T-helper 2 cell (primary cell): Measurements from ENCODE around the gene GPRIN3.
A peak's percentile ranks its signal among the peaks of the same experiment; 100 is the strongest.
"Not testable (repeated sequence)": the region's sequence is repeated elsewhere in the genome, so short reads cannot be mapped to it uniquely, and the experiment has no call there.

Source experiments
- DNase-seq, 5 experiments: peaks; one replicate each; pipeline versions ENCODE4 v3.0.0 to v3.0.0-alpha.2; 2012 to 2022

The GPRIN3 gene

DNA sequence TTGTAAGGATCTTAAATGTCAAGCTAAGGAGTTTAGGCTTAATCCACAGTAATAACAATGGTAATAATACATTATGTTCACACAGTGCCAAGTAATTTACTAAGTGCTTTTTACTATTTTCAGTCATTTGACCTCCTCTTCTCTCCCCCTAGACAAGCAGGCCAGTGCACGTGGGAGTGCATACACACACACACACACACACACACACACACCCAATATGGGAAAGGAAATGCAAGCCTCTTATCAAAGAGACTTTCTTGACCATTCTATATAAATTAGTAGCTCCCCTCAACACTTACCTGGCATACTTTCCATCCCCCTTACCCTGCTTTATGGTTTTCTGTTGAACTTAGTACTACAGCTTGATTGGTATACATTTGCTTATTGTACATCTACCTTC is 3.8 kb upstream of the GPRIN3 start:
- DNase-seq = no peak

DNA sequence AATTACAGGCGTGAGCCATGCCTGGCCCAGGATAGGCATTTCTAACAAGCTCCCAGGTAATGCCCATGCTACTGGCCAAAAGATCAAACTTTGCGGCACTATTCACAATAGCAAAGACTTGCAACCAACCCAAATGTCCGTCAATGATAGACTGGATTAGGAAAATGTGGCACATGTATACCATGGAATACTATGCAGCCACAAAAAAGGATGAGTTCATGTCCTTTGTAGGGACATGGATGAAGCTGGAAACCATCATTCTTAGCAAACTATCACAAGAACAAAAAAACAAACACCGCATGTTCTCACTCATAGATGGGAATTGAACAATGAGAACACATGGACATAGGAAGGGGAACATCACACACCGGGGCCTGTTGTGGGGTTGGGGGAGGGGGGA is 1.6 kb upstream of the GPRIN3 start:
- not testable (repeated sequence) for DNase-seq

DNA sequence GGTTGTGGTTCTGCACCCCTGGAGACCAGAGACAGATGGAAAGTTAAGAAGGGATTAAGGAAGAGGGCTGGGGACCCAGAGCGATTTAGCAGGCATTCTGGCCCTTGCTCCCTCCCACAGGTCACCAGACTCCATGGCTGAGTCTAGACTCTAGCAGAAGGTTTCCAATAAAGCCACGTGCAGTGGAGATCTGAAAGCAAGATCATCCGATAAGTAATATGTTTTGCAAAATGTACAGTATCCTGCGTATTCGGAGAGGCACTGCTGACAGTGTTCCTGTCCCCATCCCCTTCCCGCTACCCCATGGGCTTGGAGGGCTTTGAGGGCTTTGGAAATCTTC is 531 bp upstream of the GPRIN3 start:
- peak in 1 of 5 experiments; percentile 63 for DNase-seq

DNA sequence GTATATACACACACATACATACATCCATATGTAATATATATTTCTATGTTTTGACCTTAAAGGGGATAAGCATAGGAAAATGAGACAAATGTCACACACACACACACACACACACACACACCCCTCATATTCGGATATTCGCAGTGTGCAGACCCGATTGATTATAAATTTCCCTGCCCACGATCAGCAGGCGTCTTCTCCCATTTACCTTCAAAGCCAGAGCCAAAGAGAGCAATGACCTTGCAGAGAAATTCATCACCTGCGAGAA is 488 bp downstream of the GPRIN3 start:
- no peak for DNase-seq

DNA sequence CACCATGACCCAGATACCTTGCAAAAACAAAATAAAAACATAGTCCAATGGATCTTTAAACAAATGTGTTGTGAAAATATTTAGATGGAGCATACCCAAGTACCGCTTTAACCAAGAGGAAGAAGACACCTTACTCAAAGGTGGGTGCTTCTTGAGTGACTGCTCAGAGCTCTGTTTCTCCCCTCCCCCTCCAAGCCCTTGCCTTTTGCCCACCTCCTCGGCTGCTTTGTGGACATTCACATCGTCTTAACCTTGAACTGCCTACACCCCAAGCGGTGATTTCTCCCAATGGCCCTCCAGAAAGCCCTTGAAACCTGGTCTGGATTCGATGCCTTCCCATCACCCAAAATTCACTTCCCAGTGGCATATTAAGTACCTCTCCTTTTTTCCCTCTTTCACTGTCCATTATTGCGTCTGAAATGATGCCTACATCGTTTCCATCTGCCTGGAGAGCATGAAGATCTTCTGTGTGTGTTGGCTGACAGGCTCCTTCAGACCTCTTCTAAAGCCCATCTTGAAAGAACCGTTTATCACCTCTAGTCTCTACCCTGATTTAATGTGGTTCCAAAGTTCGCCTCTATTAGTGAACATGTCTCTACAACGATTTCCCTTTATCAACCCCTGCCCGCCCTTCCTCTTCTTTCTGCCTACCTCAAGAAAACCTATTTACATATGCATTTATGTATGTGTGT is 968 bp downstream of the GPRIN3 start:
- DNase-seq = peak in 1 of 5 experiments; percentile 81

DNA sequence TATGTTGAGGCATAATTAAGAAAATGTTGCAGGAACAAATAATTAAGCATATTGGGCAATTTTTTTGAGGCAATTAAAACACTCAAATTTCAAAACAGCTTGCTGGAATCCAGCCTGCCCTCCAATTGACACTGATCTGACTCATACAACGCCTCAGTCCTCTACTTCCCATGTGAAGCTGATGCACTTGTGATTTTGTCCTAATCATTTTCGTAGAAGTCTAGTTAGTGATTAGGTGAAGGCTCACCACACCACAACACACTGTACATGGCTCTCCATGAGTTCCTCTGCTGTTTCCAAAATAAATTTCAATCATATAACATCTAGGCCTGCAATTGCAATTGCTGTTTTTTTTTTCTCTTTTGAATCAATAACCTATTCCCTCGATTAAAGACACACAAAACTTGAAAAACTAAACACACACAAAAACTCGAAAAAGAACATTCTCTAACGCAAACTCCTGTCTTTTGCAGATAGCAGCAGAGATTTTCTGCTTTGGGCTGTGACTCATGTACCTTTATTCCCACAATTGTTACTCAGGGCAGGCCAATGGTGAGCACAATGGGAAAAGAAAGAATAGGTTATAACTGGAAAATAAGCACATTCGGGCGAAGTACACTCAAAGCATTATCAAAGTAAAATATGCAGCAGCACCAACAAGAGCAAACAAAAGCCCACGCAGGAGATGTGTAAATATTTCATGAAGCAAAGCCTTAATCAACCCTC is 1.7 kb downstream of the GPRIN3 start:
- DNase-seq = peak in 1 of 5 experiments; percentile 87

DNA sequence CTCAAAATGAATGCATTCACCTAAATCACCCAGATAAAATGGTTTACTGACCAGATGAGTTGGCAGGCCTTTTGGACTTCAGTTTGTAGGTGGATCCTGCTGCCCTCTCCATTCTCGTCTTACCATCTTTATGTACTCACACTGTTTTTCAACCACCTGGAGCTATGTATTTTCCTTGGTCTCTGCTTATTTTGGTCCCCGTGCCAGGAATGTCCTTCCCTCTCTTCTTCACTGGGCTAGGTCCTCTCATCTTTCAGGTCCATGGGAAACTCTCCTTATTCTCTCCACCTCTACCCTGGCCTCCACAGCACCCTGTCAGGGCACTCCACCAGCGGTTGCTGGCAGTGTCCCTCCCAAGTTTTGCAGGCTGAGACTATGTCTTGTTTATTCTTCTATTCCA is 2.6 kb downstream of the GPRIN3 start:
- no peak for DNase-seq

DNA sequence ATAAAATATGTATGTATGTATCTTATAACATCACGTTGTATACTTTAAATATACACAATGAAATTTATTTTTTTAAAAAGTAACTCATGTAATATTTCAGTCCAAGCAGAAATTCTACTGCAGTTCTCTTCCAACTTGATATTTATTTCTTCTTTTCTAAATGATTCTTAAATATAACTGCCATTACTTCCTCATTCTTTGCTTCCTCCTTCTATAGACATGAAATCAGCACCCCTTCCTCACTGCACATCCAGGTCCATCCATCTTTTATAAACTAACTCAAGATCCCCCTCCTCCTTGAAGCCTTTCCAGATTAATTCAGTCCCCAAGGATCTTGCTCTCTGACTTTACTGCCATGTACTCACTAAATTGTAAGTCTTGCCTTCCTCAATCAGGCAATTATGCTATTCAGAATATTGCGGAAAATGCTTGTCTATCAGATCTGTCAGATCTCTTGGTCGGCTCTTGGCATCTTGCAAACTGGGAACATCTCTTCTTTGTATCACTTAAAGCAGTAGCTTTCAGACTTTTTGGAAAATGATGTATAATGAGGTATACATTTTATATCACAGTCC is 3.7 kb downstream of the GPRIN3 start:
- no peak for DNase-seq

DNA sequence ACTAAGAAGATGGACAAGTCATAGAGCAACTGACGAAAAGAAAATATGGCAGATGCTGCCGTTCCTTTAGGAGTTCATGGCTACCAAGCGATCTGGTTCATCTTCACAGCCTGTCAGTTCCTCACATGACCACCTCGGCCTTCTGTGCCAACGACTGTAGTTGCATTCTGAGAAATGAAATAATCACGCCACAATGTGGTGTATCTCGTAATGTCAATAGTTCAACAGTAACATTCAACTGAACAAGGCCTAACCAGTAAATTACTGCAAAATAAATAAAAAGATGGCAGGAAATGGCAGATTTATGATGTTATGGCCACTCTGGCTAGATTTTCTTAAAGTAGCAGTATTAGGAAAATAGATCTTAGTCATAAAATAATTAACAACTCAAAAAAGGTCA is 4.4 kb downstream of the GPRIN3 start:
- DNase-seq = peak in 3 of 5 experiments; percentile 42 to 98 (median 69)

DNA sequence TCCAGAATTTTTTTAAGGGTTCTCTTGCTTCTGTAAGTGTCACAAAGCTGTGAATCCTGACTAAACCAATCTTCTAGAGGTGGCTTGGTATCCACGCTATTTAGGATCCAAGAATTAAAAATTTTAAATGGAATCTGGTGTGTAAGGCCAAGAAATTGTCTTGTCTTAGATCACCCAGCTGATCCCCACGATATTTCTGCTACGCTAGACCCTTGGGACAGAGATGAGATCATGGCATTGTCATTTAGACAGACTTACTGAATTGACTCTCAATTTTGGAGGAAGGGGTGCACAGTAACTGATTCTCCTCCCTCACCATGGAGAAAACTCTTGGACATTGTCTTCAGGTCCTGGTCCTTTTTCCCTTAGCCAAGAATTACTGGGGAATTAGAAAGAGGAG is 5.7 kb downstream of the GPRIN3 start:
- peak in 1 of 5 experiments; percentile 61 for DNase-seq

DNA sequence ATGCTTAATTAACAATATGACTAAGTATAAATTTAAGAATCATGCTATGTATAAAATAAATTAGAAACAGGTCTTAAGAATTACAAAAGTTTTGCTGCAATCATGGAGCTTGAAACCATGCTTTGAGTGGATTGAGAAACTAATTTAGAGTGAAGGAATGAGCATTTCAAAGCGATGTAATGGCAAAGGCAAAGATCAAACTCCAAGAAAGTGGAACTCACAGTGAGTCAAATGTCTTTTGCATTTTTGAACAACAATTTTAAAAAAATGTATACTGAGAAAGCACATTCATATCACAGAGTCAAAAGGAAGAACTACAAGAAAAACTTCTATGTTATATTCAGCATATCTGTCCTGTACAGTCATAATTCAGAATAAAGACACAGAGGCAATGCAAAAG is 6.6 kb downstream of the GPRIN3 start:
- DNase-seq = no peak

DNA sequence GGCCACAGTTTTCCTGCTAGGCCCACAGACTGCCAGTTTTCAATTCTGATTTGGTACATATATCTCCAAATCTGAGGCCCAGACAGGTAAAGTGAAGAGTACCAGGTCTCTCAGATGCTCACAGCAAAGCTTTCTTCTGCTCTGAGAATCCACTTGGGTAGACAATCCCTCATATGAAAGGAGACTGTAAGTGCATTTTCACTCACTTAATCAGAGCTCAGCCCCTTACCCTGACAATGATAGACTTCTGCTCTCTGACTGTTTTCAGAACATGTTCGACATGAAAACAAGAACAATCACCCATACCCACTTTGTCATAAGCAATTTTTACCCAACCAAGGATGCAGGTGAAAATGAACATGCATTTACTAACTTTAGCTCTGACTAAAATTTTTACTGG is 7.1 kb downstream of the GPRIN3 start:
- peak in 1 of 5 experiments; percentile 60 for DNase-seq

DNA sequence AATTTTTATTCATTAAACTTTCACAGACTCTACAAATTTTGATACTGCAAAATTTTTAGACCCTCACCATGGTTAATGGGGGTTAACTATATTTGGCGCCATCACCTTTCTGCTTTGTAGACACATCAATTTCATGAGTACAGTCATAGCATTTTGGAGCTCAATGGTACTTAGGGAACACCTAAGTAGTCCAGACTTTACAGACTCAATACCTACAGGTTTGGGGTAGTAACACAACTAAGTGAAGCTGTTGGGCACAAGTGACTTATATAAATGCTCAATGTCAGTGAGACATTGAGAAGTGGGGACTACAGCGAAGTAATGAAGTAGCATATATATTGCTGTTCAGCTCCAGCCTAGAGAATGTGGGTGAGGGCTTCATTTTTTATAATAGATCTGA is 7.5 kb downstream of the GPRIN3 start:
- DNase-seq = peak in 1 of 5 experiments; percentile 57

DNA sequence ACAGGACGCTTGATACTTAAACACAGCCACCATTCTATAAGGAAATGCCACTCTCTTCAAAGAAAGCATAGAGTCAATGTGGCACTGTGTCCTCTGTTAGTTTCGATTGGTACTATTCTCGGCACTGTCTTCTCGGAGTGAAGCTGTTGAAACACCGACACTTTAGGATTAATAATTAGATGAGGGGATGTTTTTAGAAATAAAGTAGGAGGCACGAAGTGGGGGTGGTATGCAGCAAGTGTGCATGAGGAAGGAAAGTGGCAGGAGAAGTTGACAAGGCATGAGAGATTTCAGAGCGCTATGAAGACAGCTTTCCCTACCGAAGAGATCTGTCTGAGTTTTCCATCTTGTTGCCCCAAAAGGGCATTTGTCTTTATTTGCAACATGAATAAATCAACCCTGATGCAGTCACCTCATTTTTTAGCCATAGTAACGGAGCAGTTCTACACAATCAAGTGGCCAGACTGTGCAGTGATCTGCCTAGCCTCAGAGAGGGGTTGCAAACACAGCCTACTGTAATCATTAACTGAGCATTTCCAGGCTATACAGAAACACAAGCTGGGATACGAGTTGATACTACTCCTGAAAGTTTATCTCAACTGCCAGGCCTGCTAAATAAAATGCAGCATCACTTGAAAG is 8.3 kb downstream of the GPRIN3 start:
- DNase-seq = peak in 1 of 5 experiments; percentile 72

DNA sequence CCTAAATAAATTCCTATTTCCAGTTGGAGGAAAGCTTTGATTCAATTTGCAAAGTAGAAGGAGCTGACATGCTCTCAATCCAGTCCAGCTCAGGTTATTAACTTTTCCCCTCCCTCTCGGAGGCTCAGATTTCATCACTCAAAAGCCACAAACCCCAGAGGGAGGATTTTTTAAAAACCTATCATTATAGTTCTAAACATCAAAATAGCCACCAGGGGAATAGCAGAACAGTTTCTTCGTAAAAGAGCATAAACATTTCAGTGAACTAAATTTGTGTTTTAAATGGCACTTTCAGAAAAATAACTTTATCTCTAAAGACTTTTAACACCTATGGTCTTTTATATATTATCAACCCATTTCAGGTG is 8.8 kb downstream of the GPRIN3 start:
- DNase-seq = peak in 2 of 5 experiments; percentile 71 to 87

DNA sequence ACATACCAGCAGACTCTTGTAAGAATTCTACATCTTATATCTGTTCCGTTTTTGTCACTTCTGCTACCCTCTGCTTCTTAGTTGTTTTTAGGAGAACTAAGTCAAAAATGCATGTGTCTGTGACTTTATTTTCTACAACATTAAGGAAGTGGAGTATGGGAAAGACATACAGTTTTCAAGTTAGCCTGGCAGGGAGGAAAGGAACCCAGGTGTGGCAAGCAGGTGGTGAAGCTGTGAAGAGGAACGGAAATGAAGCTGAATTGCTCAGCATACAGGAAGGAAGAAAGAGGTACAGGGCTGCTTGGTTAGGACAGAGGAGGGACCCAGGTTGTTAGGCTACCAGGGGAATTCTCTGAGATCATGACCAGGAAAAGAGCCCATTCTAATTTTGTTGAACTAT is 9.4 kb downstream of the GPRIN3 start:
- DNase-seq = peak in 3 of 5 experiments; percentile 34 to 84 (median 76)

DNA sequence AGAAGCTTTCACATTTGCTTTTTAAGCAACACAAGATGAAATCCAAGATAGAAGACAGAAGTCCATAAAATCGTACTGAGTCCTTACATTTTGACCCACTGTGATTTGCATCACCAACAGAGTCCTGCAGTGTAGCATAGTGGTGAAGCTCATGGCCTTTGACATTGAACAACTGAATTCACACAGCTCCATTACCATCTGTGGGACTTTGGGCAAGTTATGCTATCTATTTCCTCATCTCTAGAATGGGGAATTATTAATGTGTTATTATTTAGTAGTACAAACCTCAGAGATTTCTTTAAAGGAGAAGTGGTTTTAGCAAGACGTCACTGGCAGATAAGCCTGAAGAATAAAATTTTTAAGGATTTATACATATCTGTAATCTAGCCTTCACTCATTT is 10.7 kb downstream of the GPRIN3 start:
- DNase-seq = no peak

DNA sequence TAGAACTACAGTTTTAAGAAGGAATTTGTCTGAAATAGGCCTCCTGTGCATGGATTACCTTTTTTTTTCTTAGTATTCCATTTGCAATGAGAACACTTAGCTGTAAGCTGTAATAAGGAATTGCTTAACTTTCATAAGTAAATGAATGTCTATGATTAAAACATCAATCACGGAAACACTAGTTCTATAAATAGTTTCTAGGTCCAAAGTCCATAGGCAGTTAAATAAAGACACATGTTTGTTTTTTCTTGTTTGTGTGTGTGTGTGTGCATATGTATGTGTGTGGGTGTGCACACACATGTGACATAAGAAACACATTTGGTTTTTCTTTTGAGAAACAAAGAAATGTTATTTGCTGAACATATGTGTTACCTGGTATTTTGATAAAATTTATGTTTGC is 11.2 kb downstream of the GPRIN3 start:
- peak in 1 of 5 experiments; percentile 54 for DNase-seq

DNA sequence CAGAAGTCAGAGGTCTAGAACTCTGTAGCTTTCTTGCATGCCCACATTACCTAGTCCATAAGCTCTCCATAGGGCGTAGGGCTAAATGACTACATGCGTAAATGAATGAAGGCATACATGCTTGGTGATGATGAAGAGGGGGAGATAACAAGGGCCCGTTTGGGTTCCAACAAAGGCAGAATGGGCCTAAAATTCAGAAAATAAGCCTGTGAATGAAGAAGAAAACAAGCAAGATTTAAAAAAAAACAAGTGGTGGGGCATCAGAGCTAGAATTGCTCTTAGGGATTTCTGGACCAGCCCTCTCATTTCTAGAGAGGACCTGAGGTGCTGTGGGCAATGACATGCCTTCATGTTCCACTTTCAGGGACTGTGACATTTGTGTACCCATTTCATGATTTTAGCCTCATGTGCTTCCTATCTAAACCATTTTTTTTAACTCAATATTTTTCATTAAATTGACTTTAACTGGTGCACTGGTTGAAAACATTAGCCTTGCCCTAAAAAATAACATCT is 12.1 kb downstream of the GPRIN3 start:
- peak in 1 of 5 experiments; percentile 82 for DNase-seq

DNA sequence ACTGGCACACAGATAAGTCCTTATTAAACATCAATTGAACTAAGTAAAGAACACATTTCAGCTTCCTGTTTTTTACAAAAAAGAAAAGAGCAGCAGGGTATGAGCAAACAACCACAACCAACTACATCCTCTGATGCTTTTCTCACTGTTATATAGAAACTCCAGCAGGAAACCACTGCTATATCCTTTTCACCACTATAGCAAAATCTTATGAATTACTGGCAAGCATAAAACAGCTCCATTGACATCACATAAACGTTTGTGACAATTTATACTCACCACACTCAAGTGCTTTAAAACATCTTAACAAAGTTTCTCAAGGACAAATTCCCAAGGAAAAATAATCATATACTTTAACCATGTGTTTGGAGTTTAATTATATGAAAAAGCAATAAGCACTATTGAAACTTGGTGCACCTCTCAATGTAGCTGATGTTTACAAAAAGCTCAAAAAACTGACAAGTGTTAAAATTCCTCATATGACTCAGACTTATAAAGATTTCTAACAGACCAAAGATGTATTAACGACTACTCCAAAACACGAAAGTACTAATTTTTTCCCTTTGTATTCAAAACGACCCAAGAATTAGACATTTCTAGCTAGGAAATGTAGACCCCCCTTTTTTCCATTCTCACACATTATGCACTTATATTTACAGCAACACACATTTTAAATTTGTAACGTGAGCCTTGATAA is 12.9 kb downstream of the GPRIN3 start:
- peak in 2 of 5 experiments; percentile 78 to 95 for DNase-seq

DNA sequence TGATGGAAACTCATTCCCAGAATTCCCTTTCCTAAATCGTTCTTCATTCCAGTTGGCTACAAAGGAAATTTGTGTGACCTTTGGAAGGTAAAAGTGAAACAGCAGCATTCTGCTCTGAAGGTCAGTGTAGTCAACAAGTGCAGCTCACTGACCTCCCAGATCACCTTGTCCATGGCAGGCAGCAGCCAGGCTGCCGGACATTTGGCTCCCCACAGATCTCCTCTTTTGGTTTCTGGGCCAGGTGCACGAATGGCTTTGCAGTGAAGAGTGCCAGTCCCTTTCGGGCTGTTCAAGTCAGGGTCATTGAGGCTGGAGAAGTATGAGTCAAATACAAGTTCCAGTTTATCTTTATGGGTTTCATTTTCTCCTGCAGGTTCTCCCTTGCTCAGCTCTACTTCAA is 14.3 kb downstream of the GPRIN3 start:
- DNase-seq = peak in 1 of 5 experiments; percentile 50

DNA sequence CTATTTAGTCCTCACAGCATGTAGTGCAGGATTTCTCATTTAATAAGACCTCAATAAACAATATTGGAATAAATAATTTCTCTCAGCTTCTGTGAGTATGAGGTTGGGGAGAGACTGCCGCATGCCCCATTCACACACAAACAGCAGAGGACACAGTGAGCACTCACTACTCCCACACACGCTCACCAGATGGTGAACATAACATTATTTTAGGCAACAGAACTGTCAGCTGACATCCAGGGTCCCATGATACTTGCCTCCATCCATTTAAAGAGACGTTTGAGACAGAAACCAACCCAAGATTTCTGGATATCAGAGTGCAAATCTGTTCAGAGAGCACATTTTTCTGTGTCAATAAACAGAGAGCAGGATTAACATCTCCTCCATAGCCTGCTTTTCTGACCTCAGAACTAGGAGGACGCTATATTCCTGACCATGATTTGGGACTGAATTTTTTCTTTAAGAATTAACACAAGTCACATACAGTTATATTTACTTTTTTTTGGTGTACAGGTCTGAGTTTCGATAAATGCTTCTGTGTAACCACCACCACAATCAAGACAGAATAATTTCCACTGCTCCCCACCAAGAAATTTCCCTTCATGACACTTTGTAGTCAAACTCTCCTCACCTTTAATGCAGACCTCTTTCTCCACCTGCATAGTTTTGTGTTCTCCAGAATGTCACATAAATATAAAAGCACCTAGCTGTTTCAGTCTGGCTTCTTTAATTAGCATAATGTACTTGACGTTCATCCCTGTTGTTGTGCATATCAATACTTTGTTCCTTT is 16.7 kb downstream of the GPRIN3 start:
- peak in 1 of 5 experiments; percentile 75 for DNase-seq
